ENCODE measurements around the gene SPSB4.

The SPSB4 gene

GRCh38 chr3:141082064-141082463, 30.9 kb downstream of the SPSB4 start:
- no peaks in the 10 kb centered on the region for H3K27me3 ChIP-seq (ENCODE audit: insufficient read depth, poor library complexity, severe bottlenecking)
- no peak overlapping the region for H3K4me3 ChIP-seq (ENCODE audit: severe bottlenecking)
- no peak for ATAC-seq (ENCODE audit: low read depth)
- TF ChIP-seq CTCF (IDR thresholded peaks at IDR 0.05; ENCODE audit: poor library complexity, severe bottlenecking), result no peak
- H3K36me3 ChIP-seq (ENCODE audit: low read depth), result no peaks in the 10 kb centered on the region
- H3K27ac ChIP-seq (ENCODE audit: poor library complexity, severe bottlenecking), result no peak overlapping the region
- no peaks in the 10 kb centered on the region for H3K4me1 ChIP-seq (ENCODE audit: insufficient read depth, poor library complexity, severe bottlenecking)
- no peak for DNase-seq (ENCODE audit: low spot score)
- no peaks in the 10 kb centered on the region for H3K9me3 ChIP-seq (ENCODE audit: severe bottlenecking)

GRCh38 chr3:141083226-141083625, 32.1 kb downstream of the SPSB4 start:
- Histone ChIP-seq H3K4me3 (ENCODE audit: severe bottlenecking) (no peak overlapping the region), H3K4me1 (ENCODE audit: insufficient read depth, poor library complexity, severe bottlenecking) (no peaks in the 10 kb centered on the region), H3K9me3 (ENCODE audit: severe bottlenecking) (no peaks in the 10 kb centered on the region), H3K27me3 (ENCODE audit: insufficient read depth, poor library complexity, severe bottlenecking) (no peaks in the 10 kb centered on the region), H3K36me3 (ENCODE audit: low read depth) (no peaks in the 10 kb centered on the region), H3K27ac (ENCODE audit: poor library complexity, severe bottlenecking) (no peak overlapping the region)
- no peak for ATAC-seq (ENCODE audit: low read depth)
- DNase-seq (ENCODE audit: low spot score), result no peak
- TF ChIP-seq CTCF (IDR thresholded peaks at IDR 0.05; ENCODE audit: poor library complexity, severe bottlenecking), result no peak

GRCh38 chr3:141083836-141084649, 32.9 kb downstream of the SPSB4 start:
- no peaks in the 10 kb centered on the region for H3K9me3 ChIP-seq (ENCODE audit: severe bottlenecking)
- H3K27me3 ChIP-seq (ENCODE audit: insufficient read depth, poor library complexity, severe bottlenecking), result no peaks in the 10 kb centered on the region
- H3K27ac ChIP-seq (ENCODE audit: poor library complexity, severe bottlenecking), result no peak overlapping the region
- ATAC-seq (ENCODE audit: low read depth), result no peak
- H3K4me1 ChIP-seq (ENCODE audit: insufficient read depth, poor library complexity, severe bottlenecking), result no peaks in the 10 kb centered on the region
- no peak for TF ChIP-seq CTCF (IDR thresholded peaks at IDR 0.05; ENCODE audit: poor library complexity, severe bottlenecking)
- no peaks in the 10 kb centered on the region for H3K36me3 ChIP-seq (ENCODE audit: low read depth)
- DNase-seq (ENCODE audit: low spot score), result no peak
- H3K4me3 ChIP-seq (ENCODE audit: severe bottlenecking), result no peak overlapping the region

- Histone ChIP-seq H3K27me3 (ENCODE audit: insufficient read depth, poor library complexity, severe bottlenecking) (no peaks in the 10 kb centered on the region), H3K36me3 (ENCODE audit: low read depth) (no peaks in the 10 kb centered on the region), H3K27ac (ENCODE audit: poor library complexity, severe bottlenecking) (no peak overlapping the region), H3K4me3 (ENCODE audit: severe bottlenecking) (no peak overlapping the region), H3K9me3 (ENCODE audit: severe bottlenecking) (no peaks in the 10 kb centered on the region), H3K4me1 (ENCODE audit: insufficient read depth, poor library complexity, severe bottlenecking) (no peaks in the 10 kb centered on the region)
- ATAC-seq (ENCODE audit: low read depth), result no peak
- no peak for DNase-seq (ENCODE audit: low spot score)
- TF ChIP-seq CTCF (IDR thresholded peaks at IDR 0.05; ENCODE audit: poor library complexity, severe bottlenecking), result no peak
Measured at GRCh38 chr3:141085343-141086070, 34.4 kb downstream of the SPSB4 start.

- Histone ChIP-seq H3K4me1 (ENCODE audit: insufficient read depth, poor library complexity, severe bottlenecking) (no peaks in the 10 kb centered on the region), H3K27ac (ENCODE audit: poor library complexity, severe bottlenecking) (no peak overlapping the region), H3K9me3 (ENCODE audit: severe bottlenecking) (no peaks in the 10 kb centered on the region), H3K27me3 (ENCODE audit: insufficient read depth, poor library complexity, severe bottlenecking) (no peaks in the 10 kb centered on the region), H3K36me3 (ENCODE audit: low read depth) (no peaks in the 10 kb centered on the region), H3K4me3 (ENCODE audit: severe bottlenecking) (no peak overlapping the region)
- ATAC-seq (ENCODE audit: low read depth), result no peak
- no peak for TF ChIP-seq CTCF (IDR thresholded peaks at IDR 0.05; ENCODE audit: poor library complexity, severe bottlenecking)
- DNase-seq (ENCODE audit: low spot score), result no peak
Measured at GRCh38 chr3:141086188-141086587, 35.0 kb downstream of the SPSB4 start.

Data from RWPE2 (cell line).